AG04449 (cell line): ENCODE results near the gene CCDC66.
"Not testable (repeated sequence)": the region's sequence is repeated elsewhere in the genome, so short reads cannot be mapped to it uniquely, and the experiment has no call there.

Experiments
- CTCF ChIA-PET: fragments of 350-600 bp; formaldehyde crosslinking; extraction: SDS; loops from one replicate; lab custom pipeline; 2021; ENCODE audit warnings: antibody characterized with exemption; lab: Yijun Ruan, JAX
- POLR2A ChIA-PET: fragments of 400-600, 350-600 bp; formaldehyde crosslinking; extraction: SDS; loops from one replicate; lab custom pipeline; 2020; ENCODE audit warnings: antibody characterized with exemption, inconsistent platforms; lab: Yijun Ruan, JAX
- DNase-seq: peaks from one replicate; pipeline ENCODE4 v3.0.0-alpha.2; 2010; ENCODE audit warnings: low read depth, low spot score
- H3K4me3 ChIP-seq: 2 replicates; pipeline ENCODE4 v1.5.1; 2011; ENCODE audit warnings: low read depth, mild to moderate bottlenecking, control low read depth, low read length
- CTCF ChIP-seq: IDR thresholded peaks from one replicate; pipeline ENCODE4 v1.5.1; 2011; ENCODE audit warnings: mild to moderate bottlenecking, moderate library complexity, low read length, control low read depth, inconsistent platforms; ENCODE audit not compliant: insufficient read depth; ENCODE audit errors: missing control alignments

Gene CCDC66

GRCh38 chr3:56557831-56558170, 826 bp downstream of the CCDC66 start:
- peak overlapping the region; percentile 98 for H3K4me3 ChIP-seq
- ChIA-PET CTCF (interaction anchor here (1.0 kb wide), 1 partner anchor 11 kb away, joined by 3 read pairs; no protein-coding TSS in a partner anchor), POLR2A (no interaction called here)
- DNase-seq: no peak
- TF ChIP-seq CTCF: no peak

- DNase-seq: no peak
- ChIA-PET POLR2A (no interaction called here), CTCF (no interaction called here)
- H3K4me3 ChIP-seq: no peak overlapping the region
- TF ChIP-seq CTCF: no peak
Measured at GRCh38 chr3:56573501-56573900, 16.5 kb downstream of the CCDC66 start.

GRCh38 chr3:56581941-56582340, 25.0 kb downstream of the CCDC66 start:
- CTCF ChIA-PET, DNase-seq, POLR2A ChIA-PET, H3K4me3 ChIP-seq: not testable (repeated sequence)

GRCh38 chr3:56584275-56584674, 27.3 kb downstream of the CCDC66 start:
- CTCF ChIA-PET, H3K4me3 ChIP-seq, DNase-seq, POLR2A ChIA-PET: not testable (repeated sequence)

GRCh38 chr3:56590814-56591213, 33.8 kb downstream of the CCDC66 start:
- no peak for TF ChIP-seq CTCF
- POLR2A ChIA-PET: no interaction called here

GRCh38 chr3:56591262-56591661, 34.3 kb downstream of the CCDC66 start:
- no peak overlapping the region for H3K4me3 ChIP-seq
- DNase-seq: no peak
- POLR2A ChIA-PET: no interaction called here
- CTCF ChIA-PET: no interaction called here
- no peak for TF ChIP-seq CTCF

More at GRCh38 chr3:56590814-56591213, 33.8 kb downstream of the CCDC66 start:
- DNase-seq: no peak
- CTCF ChIA-PET: no interaction called here
- H3K4me3 ChIP-seq: no peak overlapping the region

GRCh38 chr3:56593455-56594158, 36.6 kb downstream of the CCDC66 start:
- DNase-seq: no peak
- no peak overlapping the region for H3K4me3 ChIP-seq
- CTCF ChIA-PET: no interaction called here
- TF ChIP-seq CTCF: no peak
- POLR2A ChIA-PET: no interaction called here
